B cell (primary cell): ENCODE measurements around the gene TMEM131. TPM values are rescaled to one million over a fixed set of nuclear protein-coding genes. Genes with fewer than 3 reads are reported as not detected.
"Not testable (repeated sequence)": the region's sequence is repeated elsewhere in the genome, so short reads cannot be mapped to it uniquely, and the experiment has no call there.

ENCODE experiments used
- ATAC-seq: fragments of 200-7000 bp; cut with Tn5 transposase; one replicate; pipeline ENCODE4 v1.10.0; 2021; ENCODE audit warnings: low read depth, mild to moderate bottlenecking, moderate number of reproducible peaks, moderate library complexity
- CTCF ChIA-PET: fragments of 350-600 bp; sonication (Branson Sonifier 250); formaldehyde crosslinking; loops from one replicate; lab custom pipeline; 2021; ENCODE audit warnings: antibody characterized with exemption, inconsistent platforms; lab: Charles Lee
- POLR2A ChIA-PET: fragments of 350-600 bp; sonication (Branson Sonifier 250); formaldehyde crosslinking; loops from one replicate; lab custom pipeline; 2021; ENCODE audit warnings: antibody characterized with exemption; lab: Charles Lee
- DNase-seq: peaks from one replicate; pipeline ENCODE4 v3.0.0; 2013
- H2AFZ ChIP-seq: 2 replicates; pipeline ENCODE4 v1.6.1; 2012; ENCODE audit warnings: mild to moderate bottlenecking, low read depth, low read length; ENCODE audit not compliant: insufficient read depth, poor library complexity, severe bottlenecking
- H3K27ac ChIP-seq, 2 donors: 1 replicate in 1 of 2; 2 replicates in 1 of 2; pipeline ENCODE4 v1.5.1; 2012 to 2013; ENCODE audit warnings: low read length in 2 of 2, mild to moderate bottlenecking in 2 of 2, moderate library complexity in 1 of 2
- H3K27me3 ChIP-seq, 4 experiments: fragments of 200-600 bp in 1 of 4; sonication (generic) in 1 of 4; replicated peaks in 1 of 4; 1 replicate in 2 of 4; 2 replicates in 2 of 4; pipeline versions ENCODE4 v1.6.1 to v1.7.0; 2013 to 2016; ENCODE audit warnings: low read length in 3 of 4, mild to moderate bottlenecking in 2 of 4, mixed read lengths in 1 of 4, moderate library complexity in 1 of 4; ENCODE audit not compliant: insufficient read depth in 4 of 4, control insufficient read depth in 3 of 4; ENCODE audit errors: control extremely low read depth in 1 of 4
- H3K36me3 ChIP-seq, 2 experiments: replicated peaks in 1 of 2; 1 replicate in 1 of 2; 2 replicates in 1 of 2; pipeline versions ENCODE4 v1.6.1 to v1.7.1; 2013; ENCODE audit warnings: low read length in 1 of 2; ENCODE audit not compliant: insufficient read depth in 2 of 2, control insufficient read depth in 1 of 2; ENCODE audit errors: control extremely low read depth in 1 of 2, extremely low read depth in 1 of 2
- H3K4me1 ChIP-seq, 2 donors: fragments of 200-600 bp in 1 of 2; sonication (generic) in 1 of 2; 1 replicate in 1 of 2; 2 replicates in 1 of 2; pipeline versions ENCODE4 v1.5.1 to v1.6.1; 2013 to 2017; ENCODE audit warnings: low read length in 2 of 2; ENCODE audit not compliant: control insufficient read depth in 2 of 2, insufficient read depth in 2 of 2
- H3K4me2 ChIP-seq: replicated peaks from 2 replicates; pipeline ENCODE3; 2012; ENCODE audit warnings: mild to moderate bottlenecking, low read depth, low read length; ENCODE audit not compliant: poor library complexity, severe bottlenecking
- H3K4me3 ChIP-seq, 5 experiments: fragments of 200-600 bp in 1 of 5; sonication (generic) in 1 of 5; 1 replicate in 3 of 5; 2 replicates in 2 of 5; pipeline versions ENCODE4 v1.5.1 to v1.7.0; 2011 to 2016; ENCODE audit warnings: low read length in 4 of 5, mild to moderate bottlenecking in 4 of 5, low read depth in 2 of 5, control low read depth in 1 of 5, moderate library complexity in 1 of 5; ENCODE audit not compliant: insufficient read depth in 1 of 5; ENCODE audit errors: control extremely low read depth in 1 of 5, extremely low read depth in 1 of 5
- H3K79me2 ChIP-seq: fragments of 200-600 bp; sonication (generic); one replicate; pipeline ENCODE4 v1.6.0; 2016; ENCODE audit warnings: low read length; ENCODE audit not compliant: control insufficient read depth, insufficient read depth
- H3K9ac ChIP-seq: fragments of 200-600 bp; sonication (generic); 2 replicates; pipeline ENCODE4 v1.6.1; 2017; ENCODE audit warnings: mild to moderate bottlenecking, low read length, moderate library complexity
- H3K9me3 ChIP-seq, 3 donors: one replicate each; pipeline versions ENCODE4 v1.6.1 to v1.7.1; 2013; ENCODE audit warnings: low read length in 2 of 3; ENCODE audit not compliant: control insufficient read depth in 2 of 3, insufficient read depth in 1 of 3; ENCODE audit errors: control extremely low read depth in 1 of 3
- H4K20me1 ChIP-seq: 2 replicates; pipeline ENCODE4 v1.6.0; 2012; ENCODE audit warnings: mild to moderate bottlenecking, low read length; ENCODE audit not compliant: insufficient read depth, control insufficient read depth, poor library complexity, severe bottlenecking
- H3K27ac Mint-ChIP-seq: one replicate; pipeline ENCODE4 v1.8.0; 2021; ENCODE audit warnings: mixed read lengths
- H3K27me3 Mint-ChIP-seq: one replicate; pipeline ENCODE4 v1.8.0; 2021; ENCODE audit warnings: mixed read lengths
- H3K4me1 Mint-ChIP-seq: one replicate; pipeline ENCODE4 v1.8.0; 2021; ENCODE audit warnings: mixed read lengths
- H3K4me3 Mint-ChIP-seq: one replicate; pipeline ENCODE4 v1.8.0; 2021; ENCODE audit warnings: mixed read lengths
- H3K9me3 Mint-ChIP-seq: one replicate; pipeline ENCODE4 v1.8.0; 2022; ENCODE audit warnings: mixed read lengths; ENCODE audit not compliant: insufficient read depth
- EZH2 ChIP-seq: IDR thresholded peaks from 2 replicates; pipeline ENCODE4 v1.6.1; 2012; ENCODE audit warnings: borderline replicate concordance, low read depth, mild to moderate bottlenecking, moderate library complexity, low read length; ENCODE audit not compliant: insufficient read depth, poor library complexity, severe bottlenecking
- WGBS: methylation state at CpG from one replicate; pipeline ENCODE4 v1.1.5; 2013; ENCODE audit warnings: missing lambda C conversion rate; ENCODE audit not compliant: insufficient coverage; 5-methylcytosine and 5-hydroxymethylcytosine counted together
- intact Hi-C: fragments of 100-400 bp; cut with micrococcal nuclease; formaldehyde crosslinking; loops from one replicate; pipeline ENCODE4 v1.10.0; 2022
- polyA plus RNA-seq: library from polyadenylated mRNA; depleted of rRNA; stranded (reverse); fragments of >200 nt; gene quantifications from 2 replicates; pipeline ENCODE4 v1.2.3, GENCODE V29; 2012
- total RNA-seq, 2 donors: library from RNA; stranded (reverse); fragments of 120-200 nt in 1 of 2; gene quantifications; 1 replicate in 1 of 2; 2 replicates in 1 of 2; pipeline versions ENCODE4 v1.2.3 to v1.2.4, GENCODE V29; 2013 to 2022
- TF ChIP-seq, protein P1 (sequence below): fragments of 200-600 bp; IDR thresholded peaks from one replicate; pipeline ENCODE4 v1.8.0; 2022; ENCODE audit warnings: antibody characterized with exemption, mild to moderate bottlenecking

Gene TMEM131
- total and polyA plus RNA-seq, 2 donors (not counting 1 experiment from before 2014, with no cell fraction given): 24.3 to 101 TPM

- no peak overlapping the region for H3K4me2 ChIP-seq
- TF ChIP-seq, protein P1, sequence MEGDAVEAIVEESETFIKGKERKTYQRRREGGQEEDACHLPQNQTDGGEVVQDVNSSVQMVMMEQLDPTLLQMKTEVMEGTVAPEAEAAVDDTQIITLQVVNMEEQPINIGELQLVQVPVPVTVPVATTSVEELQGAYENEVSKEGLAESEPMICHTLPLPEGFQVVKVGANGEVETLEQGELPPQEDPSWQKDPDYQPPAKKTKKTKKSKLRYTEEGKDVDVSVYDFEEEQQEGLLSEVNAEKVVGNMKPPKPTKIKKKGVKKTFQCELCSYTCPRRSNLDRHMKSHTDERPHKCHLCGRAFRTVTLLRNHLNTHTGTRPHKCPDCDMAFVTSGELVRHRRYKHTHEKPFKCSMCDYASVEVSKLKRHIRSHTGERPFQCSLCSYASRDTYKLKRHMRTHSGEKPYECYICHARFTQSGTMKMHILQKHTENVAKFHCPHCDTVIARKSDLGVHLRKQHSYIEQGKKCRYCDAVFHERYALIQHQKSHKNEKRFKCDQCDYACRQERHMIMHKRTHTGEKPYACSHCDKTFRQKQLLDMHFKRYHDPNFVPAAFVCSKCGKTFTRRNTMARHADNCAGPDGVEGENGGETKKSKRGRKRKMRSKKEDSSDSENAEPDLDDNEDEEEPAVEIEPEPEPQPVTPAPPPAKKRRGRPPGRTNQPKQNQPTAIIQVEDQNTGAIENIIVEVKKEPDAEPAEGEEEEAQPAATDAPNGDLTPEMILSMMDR: no peak
- TF ChIP-seq EZH2: no peak
- ChIA-PET CTCF (no interaction called here), POLR2A (no interaction called here)
- peaks cover 37% of the 10 kb centered on the region for H4K20me1 ChIP-seq
- no peak overlapping the region for H3K9ac ChIP-seq
- intact Hi-C loops: loop anchor here (10.0 kb wide), 1 partner anchor 206 kb away; the partner anchor contains the start of gene VWA3B
- DNase-seq (no peak), ATAC-seq (no peak)
- WGBS: 100% methylated on average over 1 of the region's 3 CpGs
- no peak overlapping the region for H3K4me3 ChIP-seq
- H3K4me1 ChIP-seq: no peaks in the 10 kb centered on the region
- Mint-ChIP-seq H3K4me1 (peaks cover 71% of the 10 kb centered on the region), H3K9me3 (no peaks in the 10 kb centered on the region), H3K27me3 (no peaks in the 10 kb centered on the region), H3K4me3 (no peak overlapping the region), H3K27ac (no peak overlapping the region)
- no peak overlapping the region for H2AFZ ChIP-seq
- no peaks in the 10 kb centered on the region for H3K27me3 ChIP-seq
- H3K9me3 ChIP-seq: peaks cover 0 to 2% (median 1%) of the 10 kb centered on the region in 3 donors
- peaks cover 0 to 11% of the 10 kb centered on the region in 2 experiments for H3K36me3 ChIP-seq
- peaks cover 64% of the 10 kb centered on the region for H3K79me2 ChIP-seq
- H3K27ac ChIP-seq: no peak overlapping the region
Observed at GRCh38 chr2:97878865-97879264, 116.9 kb downstream of the TMEM131 start.

DNA sequence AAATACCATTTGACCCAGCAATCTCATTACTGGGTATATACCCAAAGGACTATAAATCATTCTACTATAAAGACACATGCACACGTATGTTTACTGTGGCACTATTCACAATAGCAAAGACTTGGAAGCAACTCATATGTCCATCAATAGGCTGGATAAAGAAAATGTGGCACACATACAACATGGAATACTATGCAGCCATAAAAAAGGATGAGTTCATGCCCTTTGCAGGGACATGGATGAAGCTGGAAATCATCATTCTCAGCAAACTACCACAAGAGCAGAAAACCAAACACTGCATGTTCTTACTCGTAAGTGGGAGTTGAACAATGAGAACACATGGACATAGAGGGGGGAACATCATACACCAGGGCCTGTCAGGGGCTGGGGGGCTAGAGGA is 117.4 kb downstream of the TMEM131 start:
- H3K27me3 ChIP-seq, H3K4me2 ChIP-seq, H3K9me3 Mint-ChIP-seq, H3K4me3 ChIP-seq, CTCF ChIA-PET, H3K27me3 Mint-ChIP-seq, H3K9me3 ChIP-seq, DNase-seq, H2AFZ ChIP-seq, POLR2A ChIA-PET, H3K4me3 Mint-ChIP-seq, ATAC-seq, H3K4me1 ChIP-seq, H3K27ac Mint-ChIP-seq, H3K27ac ChIP-seq, H3K9ac ChIP-seq: not testable (repeated sequence)
- peaks cover 67% of the 10 kb centered on the region for H3K79me2 ChIP-seq
- intact Hi-C loops: loop anchor here (10.0 kb wide), 1 partner anchor 206 kb away; the partner anchor contains the start of gene VWA3B
- WGBS: no CpG with 5 or more reads among the region's 2 CpGs
- peaks cover 76% of the 10 kb centered on the region for H3K4me1 Mint-ChIP-seq
- H3K36me3 ChIP-seq: peaks cover 0 to 11% of the 10 kb centered on the region in 2 experiments
- peaks cover 42% of the 10 kb centered on the region for H4K20me1 ChIP-seq
